K562 (cell line): Measurements from ENCODE around the gene TRIM25. TPM values are rescaled to one million over a fixed set of nuclear protein-coding genes. Genes with fewer than 3 reads are reported as not detected.

Source experiments
- ARNT ChIP-seq, 2 experiments: fragments of 450-650 bp; IDR thresholded peaks; 2 replicates each; pipeline ENCODE4 v1.6.1; 2016; ENCODE audit warnings: mild to moderate bottlenecking in 1 of 2
- BMI1 ChIP-seq: fragments of 150-350 bp; IDR thresholded peaks from 2 replicates; pipeline ENCODE4 v1.6.1; 2014; ENCODE audit warnings: low read length
- CBX1 ChIP-seq: sonication (generic); IDR thresholded peaks from 2 replicates; pipeline ENCODE4 v1.6.1; 2016; ENCODE audit warnings: antibody characterized with exemption, low read depth, mild to moderate bottlenecking
- E2F3 ChIP-seq: fragments of 250-450 bp; sonication (Bioruptor Pico); IDR thresholded peaks from 2 replicates; pipeline ENCODE4 v1.4.0; 2020; ENCODE audit warnings: mild to moderate bottlenecking
- ELK3 ChIP-seq: fragments of 450-650 bp; formaldehyde crosslinking; IDR thresholded peaks from 2 replicates; pipeline ENCODE4 v1.4.0; 2020; ENCODE audit warnings: mild to moderate bottlenecking
- FOXP1 ChIP-seq: sonication (generic); formaldehyde crosslinking; IDR thresholded peaks from 2 replicates; pipeline ENCODE4 v1.8.0; 2022; ENCODE audit warnings: mild to moderate bottlenecking, missing genetic modification reagents
- GTF2F1 ChIP-seq: IDR thresholded peaks from 2 replicates; pipeline ENCODE4 v1.6.1; 2011; ENCODE audit warnings: low read depth, low read length, improper control_type of control experiment
- HEY1 ChIP-seq: fragments of 250-450 bp; sonication (Bioruptor Pico); IDR thresholded peaks from 2 replicates; pipeline ENCODE4 v1.5.0; 2020; ENCODE audit warnings: mild to moderate bottlenecking, moderate library complexity, borderline replicate concordance
- JUND ChIP-seq, 2 experiments: IDR thresholded peaks; 2 replicates in 1 of 2; 3 replicates in 1 of 2; pipeline ENCODE4 v1.6.1; 2011; ENCODE audit warnings: borderline replicate concordance in 2 of 2, low read depth in 2 of 2, low read length in 2 of 2, improper control_type of control experiment in 1 of 2, missing biosample characterization in 1 of 2, missing genetic modification characterization in 1 of 2, missing genetic modification reagents in 1 of 2
- MAFK ChIP-seq: IDR thresholded peaks from 2 replicates; pipeline ENCODE4 v1.6.1; 2011; ENCODE audit warnings: low read length, improper control_type of control experiment
- NEUROD1 ChIP-seq: fragments of 150-350 bp; IDR thresholded peaks from 2 replicates; pipeline ENCODE4 v1.6.1; 2014; ENCODE audit warnings: borderline replicate concordance, low read length, low read depth; ENCODE audit not compliant: partially characterized antibody
- NUFIP1 ChIP-seq: fragments of 450-650 bp; IDR thresholded peaks from 2 replicates; pipeline ENCODE4 v1.6.1; 2018; ENCODE audit not compliant: partially characterized antibody
- PHB ChIP-seq: fragments of 250-450 bp; sonication (Bioruptor Pico); IDR thresholded peaks from 2 replicates; pipeline ENCODE4 v1.5.0; 2021
- POLR2G ChIP-seq: fragments of 200-400 bp; formaldehyde crosslinking; IDR thresholded peaks from 2 replicates; pipeline ENCODE4 v1.6.1; 2017; ENCODE audit warnings: low read depth, mild to moderate bottlenecking, antibody characterized with exemption, low read length, moderate library complexity
- SIN3A ChIP-seq, 2 experiments: fragments of 150-350 bp in 1 of 2; IDR thresholded peaks; 2 replicates each; pipeline ENCODE4 v1.6.1; 2011 to 2016; ENCODE audit warnings: borderline replicate concordance in 2 of 2, low read depth in 2 of 2, low read length in 2 of 2, mild to moderate bottlenecking in 2 of 2, moderate library complexity in 2 of 2; ENCODE audit not compliant: control insufficient read depth in 1 of 2
- SIN3B ChIP-seq: fragments of 450-650 bp; IDR thresholded peaks from 2 replicates; pipeline ENCODE4 v1.6.1; 2017; ENCODE audit warnings: low read depth, mild to moderate bottlenecking, moderate library complexity
- TAF7 ChIP-seq: fragments of 450-650 bp; IDR thresholded peaks from 2 replicates; pipeline ENCODE4 v1.6.1; 2016; ENCODE audit warnings: missing genetic modification characterization, missing compliant biosample characterization
- U2AF1 ChIP-seq: fragments of 200-400 bp; formaldehyde crosslinking; optimal IDR thresholded peaks from 2 replicates; pipeline ENCODE3; 2017; ENCODE audit warnings: mild to moderate bottlenecking, low read depth, low read length, moderate library complexity
- ZKSCAN8 ChIP-seq: fragments of 200-800 bp; sonication (Bioruptor generic); IDR thresholded peaks from 2 replicates; pipeline ENCODE4 v1.6.1; 2016; ENCODE audit warnings: missing genetic modification characterization, missing compliant biosample characterization
- ZNF143 ChIP-seq: sonication (generic); formaldehyde crosslinking; IDR thresholded peaks from 2 replicates; pipeline ENCODE4 v1.9.0; 2022; ENCODE audit warnings: mild to moderate bottlenecking, missing genetic modification reagents
- ZNF184 ChIP-seq: sonication (generic); formaldehyde crosslinking; IDR thresholded peaks from 2 replicates; pipeline ENCODE4 v1.5.0; 2020; ENCODE audit warnings: missing genetic modification reagents
- ZNF408 ChIP-seq: fragments of 250-450 bp; sonication (Bioruptor Pico); IDR thresholded peaks from 2 replicates; pipeline ENCODE4 v1.4.0; 2020; ENCODE audit warnings: low read depth, mild to moderate bottlenecking, moderate library complexity
- ZNF583 ChIP-seq: fragments of 250-450 bp; sonication (Bioruptor Pico); IDR thresholded peaks from 2 replicates; pipeline ENCODE4 v1.4.0; 2020
- ZNF717 ChIP-seq: fragments of 250-450 bp; sonication (Bioruptor Pico); IDR thresholded peaks from 2 replicates; pipeline ENCODE4 v1.5.0; 2021
- polyA plus RNA-seq, 8 experiments: library from polyadenylated mRNA; depleted of rRNA in 4 of 8; stranded (reverse) in 5 of 8; unstranded in 3 of 8; fragments of >200 nt; fragmentation: Nextera tagmentation in 2 of 8; fragmentation: Illumina TruSeq in 1 of 8; extraction: Ambion mirVana in 2 of 8; extraction: Trizol in 1 of 8; gene quantifications; 2 replicates each; pipeline versions ENCODE4 v1.2.1 to v1.2.3, GENCODE V29; 2011 to 2014; ENCODE audit warnings: inconsistent platforms in 1 of 8, missing spikeins in 1 of 8
- total RNA-seq, 7 experiments: library from RNA; depleted of rRNA in 6 of 7; stranded (reverse); fragments of >200 nt in 6 of 7; fragmentation: Illumina TruSeq in 2 of 7; extraction: Trizol in 2 of 7; gene quantifications; 2 replicates each; pipeline versions ENCODE4 v1.2.1 to v1.2.3, GENCODE V29; 2011 to 2021; ENCODE audit warnings: low replicate concordance in 1 of 7
- TF ChIP-seq, protein P1 (sequence below): fragments of 250-450 bp; sonication (Bioruptor Pico); IDR thresholded peaks from 2 replicates; pipeline ENCODE4 v1.4.0; 2020; ENCODE audit warnings: mild to moderate bottlenecking, moderate library complexity

The TRIM25 gene
- total and polyA plus RNA-seq, 9 of the 15 experiments (the other 6 are each of a cell fraction or from before 2014, with no cell fraction given): 5.9 to 49.5 (median 24.5) TPM

DNA sequence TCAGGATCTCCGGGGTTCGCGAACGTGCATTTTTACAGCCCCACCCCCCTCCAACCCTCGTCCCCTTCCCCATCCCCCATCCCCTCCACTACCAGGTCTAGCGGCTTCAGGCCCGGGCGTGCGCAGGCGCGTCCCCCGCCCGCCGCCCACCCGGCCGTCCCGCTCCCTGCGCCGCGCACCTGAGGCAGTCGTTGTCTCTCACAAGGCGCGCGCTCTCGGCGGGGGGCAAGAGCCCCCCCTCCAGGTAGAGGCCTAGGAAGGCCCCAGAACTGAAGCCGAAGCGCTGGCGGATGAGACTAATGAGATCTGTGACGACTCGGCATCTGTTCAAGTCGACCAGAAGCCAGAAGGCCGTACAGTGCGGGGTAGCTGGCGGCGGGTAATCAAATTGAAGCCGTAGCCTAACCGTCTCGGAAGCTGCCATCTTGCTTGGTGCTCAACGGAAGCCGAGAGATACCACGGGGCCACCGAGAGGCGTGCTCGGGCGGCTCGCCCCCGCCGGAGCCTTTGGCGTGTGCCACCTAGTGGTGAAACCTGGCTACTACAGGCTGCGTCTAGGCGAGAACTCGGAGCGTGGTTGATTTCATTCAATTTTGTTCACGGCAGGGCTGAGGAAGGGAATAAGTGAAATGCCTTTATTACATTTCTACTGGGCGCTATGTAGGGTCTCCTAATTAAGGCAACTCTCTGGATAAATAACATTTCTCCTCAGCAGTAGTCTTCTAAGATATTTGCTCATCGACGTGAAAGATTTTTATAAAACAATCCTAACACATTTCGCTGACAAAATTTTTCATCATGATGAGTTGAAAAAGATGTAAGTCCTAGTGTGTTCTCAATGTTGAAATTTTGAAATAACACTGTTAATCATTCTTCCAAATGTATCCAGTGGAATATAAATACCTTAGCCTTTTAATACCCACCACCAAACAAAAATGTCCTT is 47.0 kb upstream of the TRIM25 start, which contains the start of gene COIL (continued):
- TF ChIP-seq ZNF408 (CRISPR knock-in tag) (no peak), BMI1 (no peak), POLR2G (peak; percentile 92), FOXP1 (CRISPR knock-in tag) (no peak; the same call in 1 of the 2 replicates), CBX1 (no peak), SIN3A (IDR thresholded peaks at IDR 0.05; ENCODE audit: borderline replicate concordance in 2 of 2, control insufficient read depth in 1 of 2, low read depth in 2 of 2, low read length in 2 of 2) (0 out of 4 replicates have a peak, but pooled peaks of 1 of the 2 experiments have one; percentile 51), ZKSCAN8 (no peak), ZNF583 (no peak), ZNF717 (CRISPR knock-in tag) (no peak), ELK3 (CRISPR knock-in tag) (no peak), NUFIP1 (no peak), JUND (IDR thresholded peaks at IDR 0.05; ENCODE audit: borderline replicate concordance, low read depth, low read length) (peak; percentile 51; the same call in 1 of the 2 replicates), JUND (tag; IDR thresholded peaks at IDR 0.05; ENCODE audit: borderline replicate concordance, low read depth, low read length) (peak; percentile 40; the same call in 1 of the 3 replicates), ARNT (IDR thresholded peaks at IDR 0.05) (no peak), SIN3B (peak; percentile 92), ZNF184 (CRISPR knock-in tag) (no peak), ZNF143 (CRISPR knock-in tag) (no peak), U2AF1 (no peak), NEUROD1 (peak; percentile 61), PHB (no peak), GTF2F1 (0 out of 2 replicates have a peak, but pooled peaks have one; percentile 17), E2F3 (no peak), TAF7 (tag) (peak; percentile 69; the same call in 1 of the 2 replicates), MAFK (no peak), HEY1 (CRISPR knock-in tag) (no peak; the same call in 1 of the 2 replicates)
- TF ChIP-seq, protein P1, sequence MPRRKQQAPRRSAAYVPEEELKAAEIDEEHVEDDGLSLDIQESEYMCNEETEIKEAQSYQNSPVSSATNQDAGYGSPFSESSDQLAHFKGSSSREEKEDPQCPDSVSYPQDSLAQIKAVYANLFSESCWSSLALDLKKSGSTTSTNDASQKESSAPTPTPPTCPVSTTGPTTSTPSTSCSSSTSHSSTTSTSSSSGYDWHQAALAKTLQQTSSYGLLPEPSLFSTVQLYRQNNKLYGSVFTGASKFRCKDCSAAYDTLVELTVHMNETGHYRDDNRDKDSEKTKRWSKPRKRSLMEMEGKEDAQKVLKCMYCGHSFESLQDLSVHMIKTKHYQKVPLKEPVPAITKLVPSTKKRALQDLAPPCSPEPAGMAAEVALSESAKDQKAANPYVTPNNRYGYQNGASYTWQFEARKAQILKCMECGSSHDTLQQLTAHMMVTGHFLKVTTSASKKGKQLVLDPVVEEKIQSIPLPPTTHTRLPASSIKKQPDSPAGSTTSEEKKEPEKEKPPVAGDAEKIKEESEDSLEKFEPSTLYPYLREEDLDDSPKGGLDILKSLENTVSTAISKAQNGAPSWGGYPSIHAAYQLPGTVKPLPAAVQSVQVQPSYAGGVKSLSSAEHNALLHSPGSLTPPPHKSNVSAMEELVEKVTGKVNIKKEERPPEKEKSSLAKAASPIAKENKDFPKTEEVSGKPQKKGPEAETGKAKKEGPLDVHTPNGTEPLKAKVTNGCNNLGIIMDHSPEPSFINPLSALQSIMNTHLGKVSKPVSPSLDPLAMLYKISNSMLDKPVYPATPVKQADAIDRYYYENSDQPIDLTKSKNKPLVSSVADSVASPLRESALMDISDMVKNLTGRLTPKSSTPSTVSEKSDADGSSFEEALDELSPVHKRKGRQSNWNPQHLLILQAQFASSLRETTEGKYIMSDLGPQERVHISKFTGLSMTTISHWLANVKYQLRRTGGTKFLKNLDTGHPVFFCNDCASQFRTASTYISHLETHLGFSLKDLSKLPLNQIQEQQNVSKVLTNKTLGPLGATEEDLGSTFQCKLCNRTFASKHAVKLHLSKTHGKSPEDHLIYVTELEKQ (CRISPR knock-in tag): no peak
